ENCODE results near the gene CELSR2.

The CELSR2 gene

GRCh38 chr1:109229531-109230127, 19.7 kb upstream of the CELSR2 start:
- DNase-seq, result no peak

GRCh38 chr1:109231066-109231465, 18.3 kb upstream of the CELSR2 start:
- DNase-seq, result no peak

- no peak for DNase-seq
These were observed 14.2 kb upstream of the CELSR2 start for GRCh38 chr1:109235137-109235536.

- no peak for DNase-seq
These were observed 11.8 kb upstream of the CELSR2 start for GRCh38 chr1:109237512-109237911.

GRCh38 chr1:109238382-109238781, 11.0 kb upstream of the CELSR2 start:
- no peak for DNase-seq

DNA sequence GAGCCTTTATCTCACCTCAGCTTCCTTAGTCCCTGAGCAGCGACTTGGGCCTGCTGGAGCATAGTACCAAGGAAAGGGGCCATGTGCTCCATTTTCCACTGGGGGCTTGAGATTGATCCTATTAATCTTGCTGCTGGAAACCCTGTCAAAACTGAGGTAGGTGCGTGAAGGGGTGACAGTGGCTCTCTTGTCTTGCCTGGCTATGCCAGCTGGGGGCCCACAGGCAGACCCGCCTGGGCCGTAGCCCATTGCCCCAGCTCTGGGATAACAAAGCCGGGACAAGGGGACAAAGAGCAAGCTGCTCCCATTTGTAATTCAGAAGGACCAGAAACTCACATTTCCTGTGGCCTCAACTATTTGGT, 10.3 kb upstream of the CELSR2 start:
- DNase-seq, result no peak

DNA sequence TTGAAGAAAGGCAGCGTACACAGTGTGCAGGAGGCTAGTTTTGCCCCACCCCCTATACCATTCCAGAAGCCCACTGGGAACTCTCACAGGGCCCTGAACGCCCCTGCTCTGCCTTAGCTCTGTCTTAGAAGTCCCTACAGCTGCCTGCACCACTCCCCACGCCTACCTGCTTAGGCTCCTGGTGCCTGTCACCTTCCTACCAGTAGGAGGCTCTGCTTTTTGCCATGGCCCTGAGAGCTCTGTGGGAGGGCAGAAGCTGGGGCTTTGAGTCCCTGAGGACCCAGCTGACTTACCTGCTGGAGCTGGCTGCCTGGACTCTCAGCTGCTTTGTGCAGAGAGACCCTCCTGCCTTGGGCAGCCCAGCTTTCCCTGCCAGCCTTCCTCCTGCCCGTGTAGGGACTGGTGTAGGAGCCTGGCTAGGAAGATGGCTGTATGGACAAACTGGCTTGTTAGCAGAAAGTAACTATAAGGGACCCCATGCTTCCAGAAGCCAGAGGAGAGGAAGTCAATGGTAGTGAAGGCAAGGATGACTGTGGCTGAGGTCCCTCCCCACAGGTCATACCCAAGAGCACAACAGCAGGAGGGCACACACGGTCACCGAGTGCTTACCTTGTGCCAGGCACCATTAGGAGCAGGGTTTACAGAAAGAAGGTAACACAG, 9.8 kb upstream of the CELSR2 start:
- no peak for DNase-seq

DNA sequence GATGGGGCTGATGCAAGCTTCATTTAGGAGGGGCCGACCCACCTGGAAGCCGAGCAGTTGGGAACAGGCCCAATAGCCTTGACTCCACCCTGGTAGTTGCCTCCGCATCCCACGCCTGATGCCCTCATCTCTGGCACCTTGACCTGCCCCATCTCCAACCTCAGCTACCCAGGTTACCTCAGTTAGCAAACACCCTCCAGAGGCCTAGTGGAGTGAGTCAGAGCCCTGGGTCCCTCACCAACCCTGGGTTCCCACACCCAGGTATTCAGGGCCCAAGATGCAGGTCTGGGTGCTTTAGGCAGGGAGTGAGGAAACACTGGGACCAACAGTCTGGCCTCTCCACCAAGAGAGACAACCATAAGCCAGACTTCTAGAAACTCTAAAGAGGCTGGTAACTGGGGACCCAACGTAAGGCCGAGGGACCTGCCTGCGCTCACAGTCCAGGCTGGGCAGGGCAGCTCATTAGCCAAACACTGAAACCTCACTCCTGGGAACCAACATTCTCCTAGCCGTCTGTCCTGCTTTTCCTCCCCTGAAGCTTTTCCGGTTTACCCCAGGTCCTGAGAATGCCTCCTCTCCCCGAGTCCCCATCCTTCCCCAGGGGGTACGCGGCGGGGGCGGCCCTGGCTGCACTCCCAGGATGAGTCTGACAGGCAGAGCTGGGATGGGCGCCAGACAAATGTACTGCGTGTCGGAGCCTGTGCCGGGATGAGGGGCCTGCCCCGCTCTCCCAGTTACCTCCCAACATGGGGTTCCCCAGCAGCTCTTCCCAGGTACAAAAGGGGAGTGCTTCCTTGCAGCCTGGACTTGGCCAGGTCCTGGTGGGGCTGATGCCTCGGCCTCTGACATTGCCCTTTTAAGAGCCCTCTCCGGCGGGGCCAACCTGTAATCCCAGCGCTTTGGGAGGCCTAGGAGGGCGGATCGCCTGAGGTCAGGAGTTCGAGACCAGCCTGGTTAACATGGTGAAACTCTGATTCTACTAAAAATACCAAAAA, 8.9 kb upstream of the CELSR2 start:
- DNase-seq, result no peak

- no peak for DNase-seq
These were observed 8.0 kb upstream of the CELSR2 start for GRCh38 chr1:109241344-109241743.

- DNase-seq, result no peak
These were observed 7.4 kb upstream of the CELSR2 start for GRCh38 chr1:109241841-109242345.

DNA sequence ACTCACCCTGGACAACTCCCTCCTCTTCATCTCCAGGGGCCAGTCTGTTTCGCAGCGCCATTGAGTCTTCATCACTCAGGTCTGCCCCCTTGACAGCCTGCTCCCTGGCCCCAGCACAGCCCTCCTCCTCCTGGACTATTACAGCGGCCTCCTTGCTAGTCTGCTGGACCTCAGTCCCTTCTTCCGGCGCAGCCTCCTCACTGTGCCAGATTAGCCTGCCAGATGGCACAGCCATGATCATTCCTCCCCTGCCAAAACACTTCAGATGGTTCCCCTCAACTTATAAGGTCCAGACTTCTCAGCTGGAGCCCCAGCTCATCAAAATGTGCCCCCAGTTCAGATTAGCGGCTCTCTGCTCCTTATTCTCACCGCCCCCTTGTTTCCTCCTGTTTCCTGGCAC, 7.0 kb upstream of the CELSR2 start:
- DNase-seq, result no peak

GRCh38 chr1:109243221-109243620, 6.1 kb upstream of the CELSR2 start:
- DNase-seq, result no peak

DNA sequence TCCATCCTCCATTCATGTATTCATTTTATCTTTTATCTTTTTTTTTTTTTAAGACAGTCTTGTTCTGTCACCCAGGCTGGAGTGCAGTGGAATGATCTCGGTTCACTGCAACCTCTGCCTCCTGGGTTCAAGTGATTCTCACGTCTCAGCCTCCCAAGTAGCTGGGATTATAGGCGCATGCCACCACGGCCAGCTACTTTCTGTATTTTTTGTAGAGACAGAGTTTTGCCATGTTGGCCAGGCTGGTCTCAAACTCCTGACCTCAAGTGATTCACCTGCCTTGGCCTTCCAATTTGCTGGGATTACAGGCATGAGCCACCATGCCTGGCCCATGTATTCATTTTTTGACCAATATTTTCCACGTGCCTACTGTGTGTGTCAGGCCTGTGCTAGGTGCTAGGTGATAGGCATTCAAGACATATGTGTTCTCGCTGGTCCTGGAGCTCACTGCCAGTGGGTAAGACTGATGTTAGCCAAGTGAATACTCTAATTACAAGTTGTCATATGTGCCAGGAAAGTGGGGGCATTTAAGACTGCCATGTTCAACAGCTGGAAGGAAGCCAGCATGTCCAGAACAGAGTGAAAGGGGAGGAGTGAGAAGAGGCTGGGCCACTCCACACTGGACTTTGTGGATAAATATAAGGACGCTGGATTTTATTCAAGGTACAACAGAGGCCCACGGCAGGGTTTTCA, 5.3 kb upstream of the CELSR2 start:
- DNase-seq, result no peak

- no peak for DNase-seq
These were observed 3.2 kb upstream of the CELSR2 start for GRCh38 chr1:109246141-109246551.

DNA sequence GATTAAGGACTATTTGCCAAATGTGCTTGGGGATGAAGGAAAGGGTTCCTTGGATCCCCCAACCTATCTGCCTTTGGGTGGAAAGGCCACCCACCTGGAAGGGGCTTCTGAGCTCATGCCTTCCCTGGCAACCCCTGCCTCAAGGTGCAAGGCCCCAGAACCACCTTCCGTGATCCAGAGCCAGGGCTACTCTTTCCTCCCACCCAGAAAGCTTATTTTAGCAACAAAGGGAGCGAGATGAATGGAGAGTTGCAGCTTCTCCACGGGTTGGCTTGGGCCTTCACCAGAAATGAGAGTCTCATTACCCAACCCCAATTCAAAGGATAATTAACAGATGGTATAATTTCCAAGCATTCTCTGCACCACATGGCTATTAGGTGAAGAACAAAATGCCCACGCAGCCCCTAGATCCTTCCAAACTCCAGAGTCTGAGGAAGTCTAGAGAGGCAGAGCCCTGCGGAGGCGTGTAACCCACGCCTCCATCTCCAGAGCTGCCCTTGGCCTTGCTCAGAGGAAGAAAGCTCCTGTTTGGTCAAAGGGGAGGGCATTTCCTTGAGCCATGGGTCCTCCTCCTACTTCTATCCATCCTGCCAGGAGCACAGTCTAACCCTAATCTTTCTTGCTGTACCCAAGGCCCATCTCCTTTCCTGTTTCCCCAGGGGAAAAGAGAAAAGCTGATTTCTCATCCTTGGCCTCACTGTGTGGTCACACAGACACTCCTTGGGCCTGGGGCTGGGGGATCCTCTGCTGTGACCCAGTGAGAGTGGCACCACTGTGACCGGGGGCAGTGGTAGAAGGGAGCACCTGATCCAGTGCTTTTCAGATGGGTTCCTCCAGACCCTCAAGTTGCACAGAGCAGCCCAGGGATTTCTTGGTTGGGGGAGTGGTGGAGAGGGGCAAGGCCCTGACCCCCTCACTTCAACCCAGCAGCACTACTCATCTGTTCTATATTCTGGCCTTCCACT, 1.7 kb upstream of the CELSR2 start:
- no peak for DNase-seq

GRCh38 chr1:109248444-109248796, 919 bp upstream of the CELSR2 start:
- DNase-seq, result no peak

DNA sequence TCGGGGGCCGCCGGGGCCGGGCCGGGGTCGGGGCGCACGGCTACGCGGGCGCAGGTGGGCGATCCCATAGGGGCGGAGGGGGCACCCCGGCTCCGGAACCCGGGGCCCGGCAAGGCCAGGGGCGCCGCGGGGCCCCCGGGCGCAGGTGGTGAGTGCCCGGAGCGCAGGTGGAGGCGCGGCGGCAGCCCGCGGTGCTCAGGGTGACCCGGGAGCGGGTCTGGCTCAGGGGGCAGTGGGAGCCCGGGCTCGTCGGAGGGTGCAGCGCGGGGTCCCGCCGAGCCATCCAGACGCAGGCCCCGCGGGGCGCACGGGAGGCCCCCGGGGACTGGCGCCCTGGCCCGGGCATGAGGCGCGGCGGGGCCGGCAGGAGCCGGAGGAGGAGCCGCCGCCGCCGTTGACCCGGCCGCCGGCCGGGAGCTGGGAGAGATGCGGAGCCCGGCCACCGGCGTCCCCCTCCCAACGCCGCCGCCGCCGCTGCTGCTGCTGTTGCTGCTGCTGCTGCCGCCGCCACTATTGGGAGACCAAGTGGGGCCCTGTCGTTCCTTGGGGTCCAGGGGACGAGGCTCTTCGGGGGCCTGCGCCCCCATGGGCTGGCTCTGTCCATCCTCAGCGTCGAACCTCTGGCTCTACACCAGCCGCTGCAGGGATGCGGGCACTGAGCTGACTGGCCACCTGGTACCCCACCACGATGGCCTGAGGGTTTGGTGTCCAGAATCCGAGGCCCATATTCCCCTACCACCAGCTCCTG, 489 bp downstream of the CELSR2 start:
- no peak for DNase-seq

- no peak for DNase-seq
These were observed 1.3 kb downstream of the CELSR2 start for GRCh38 chr1:109250454-109251276.

DNA sequence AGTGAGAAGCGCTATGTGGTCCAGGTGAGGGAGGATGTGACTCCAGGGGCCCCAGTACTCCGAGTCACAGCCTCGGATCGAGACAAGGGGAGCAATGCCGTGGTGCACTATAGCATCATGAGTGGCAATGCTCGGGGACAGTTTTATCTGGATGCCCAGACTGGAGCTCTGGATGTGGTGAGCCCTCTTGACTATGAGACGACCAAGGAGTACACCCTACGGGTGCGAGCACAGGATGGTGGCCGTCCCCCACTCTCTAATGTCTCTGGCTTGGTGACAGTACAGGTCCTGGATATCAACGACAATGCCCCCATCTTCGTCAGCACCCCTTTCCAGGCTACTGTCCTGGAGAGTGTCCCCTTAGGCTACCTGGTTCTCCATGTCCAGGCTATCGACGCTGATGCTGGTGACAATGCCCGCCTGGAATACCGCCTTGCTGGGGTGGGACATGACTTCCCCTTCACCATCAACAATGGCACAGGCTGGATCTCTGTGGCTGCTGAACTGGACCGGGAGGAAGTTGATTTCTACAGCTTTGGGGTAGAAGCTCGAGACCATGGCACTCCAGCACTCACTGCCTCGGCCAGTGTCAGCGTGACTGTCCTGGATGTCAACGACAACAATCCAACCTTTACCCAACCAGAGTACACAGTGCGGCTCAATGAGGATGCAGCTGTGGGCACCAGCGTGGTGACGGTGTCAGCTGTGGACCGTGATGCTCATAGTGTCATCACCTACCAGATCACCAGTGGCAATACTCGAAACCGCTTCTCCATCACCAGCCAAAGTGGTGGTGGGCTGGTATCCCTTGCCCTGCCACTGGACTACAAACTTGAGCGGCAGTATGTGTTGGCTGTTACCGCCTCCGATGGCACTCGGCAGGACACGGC, 2.2 kb downstream of the CELSR2 start:
- no peak for DNase-seq

Measured in NCI-H1436 treated with DMSO at 0.1 percent for 48 hours (cell line).